DMS114 treated with DMSO at 0.1 percent for 48 hours (cell line): ENCODE results near the gene GLRX3.

Experiments
- DNase-seq: peaks from one replicate; lab custom pipeline; 2025; ENCODE audit not compliant: unreplicated experiment; lab: John Stamatoyannopoulos, UW

Gene GLRX3

DNA sequence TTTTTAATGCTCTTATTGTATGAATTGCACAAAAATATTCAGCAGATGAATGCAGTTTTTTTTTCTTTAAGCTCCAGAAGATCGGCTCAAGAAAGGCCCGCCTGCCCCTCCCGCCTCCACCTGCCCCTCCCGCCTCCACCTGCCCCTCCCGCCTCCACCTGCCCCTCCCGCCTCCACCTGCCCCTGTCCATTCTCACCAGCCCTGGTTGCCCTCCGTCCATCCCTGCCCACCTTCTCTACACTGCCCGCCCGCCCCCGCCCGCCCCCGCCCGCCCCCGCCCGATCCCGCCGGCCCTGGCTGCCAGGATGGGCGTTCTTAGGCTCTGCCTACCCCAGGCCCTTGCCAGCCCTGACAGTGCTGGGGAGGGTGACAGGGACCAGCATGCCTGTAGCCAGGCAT lies 67.4 kb downstream of the GLRX3 start:
- DNase-seq = no peak

DNA sequence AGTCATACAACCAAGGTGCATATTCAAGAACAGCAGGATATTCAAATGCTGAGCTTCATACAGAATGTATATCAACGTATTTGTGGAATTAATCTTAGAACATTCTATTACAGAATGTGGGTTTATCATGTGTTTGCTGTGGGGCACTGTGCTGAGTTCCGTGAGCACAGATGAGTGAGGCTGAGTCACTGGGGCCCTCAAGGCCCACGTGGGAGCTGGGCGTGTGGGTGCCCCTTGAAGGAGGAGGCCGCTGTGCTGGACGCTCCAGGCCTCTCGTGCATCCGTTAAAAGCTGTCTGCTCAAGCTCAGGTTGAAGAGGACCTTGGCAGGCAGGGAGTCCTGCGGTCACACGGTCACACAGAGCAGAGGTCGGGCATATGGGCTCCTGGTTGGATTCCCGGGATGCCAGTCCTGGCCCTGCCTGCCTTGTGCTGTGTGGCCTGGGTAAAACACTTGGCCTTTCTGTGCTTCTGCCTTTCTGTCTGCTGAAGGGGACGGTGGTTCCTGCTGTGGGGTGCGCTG lies 70.1 kb downstream of the GLRX3 start:
- DNase-seq = no peak

DNA sequence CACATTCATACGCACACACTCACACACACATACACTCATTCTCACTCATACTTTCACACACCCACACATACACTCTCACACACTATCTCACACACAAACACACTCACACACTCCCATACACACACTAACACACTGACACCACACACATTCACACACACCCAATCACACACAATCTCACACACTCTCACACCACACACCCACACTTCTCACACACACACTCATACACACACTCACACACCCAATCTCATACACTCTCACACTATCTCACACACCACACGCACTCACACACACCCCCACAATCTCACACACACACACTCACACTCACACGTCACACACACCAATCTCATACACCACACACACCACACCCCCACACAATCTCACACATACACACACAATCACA lies 71.0 kb downstream of the GLRX3 start:
- DNase-seq = no peak

DNA sequence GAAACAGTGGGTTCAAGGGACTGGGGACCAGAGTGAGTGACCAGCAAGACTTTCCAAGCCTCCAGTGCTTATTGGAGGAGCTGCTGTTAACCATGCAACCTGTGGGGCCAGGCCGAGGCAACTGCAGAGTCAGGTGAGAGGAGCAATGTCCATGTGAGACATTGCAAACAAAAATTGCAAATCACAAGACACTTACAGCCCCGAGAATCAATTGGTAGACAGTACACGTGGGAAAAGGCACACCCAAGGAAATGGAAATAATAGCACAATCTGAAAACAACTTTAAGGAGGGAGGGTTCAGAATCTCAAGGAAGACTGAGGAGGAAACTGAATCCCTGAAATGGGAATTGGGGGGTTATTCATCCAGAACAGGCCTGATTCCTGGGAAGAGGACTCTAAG lies 72.6 kb downstream of the GLRX3 start:
- DNase-seq = no peak

DNA sequence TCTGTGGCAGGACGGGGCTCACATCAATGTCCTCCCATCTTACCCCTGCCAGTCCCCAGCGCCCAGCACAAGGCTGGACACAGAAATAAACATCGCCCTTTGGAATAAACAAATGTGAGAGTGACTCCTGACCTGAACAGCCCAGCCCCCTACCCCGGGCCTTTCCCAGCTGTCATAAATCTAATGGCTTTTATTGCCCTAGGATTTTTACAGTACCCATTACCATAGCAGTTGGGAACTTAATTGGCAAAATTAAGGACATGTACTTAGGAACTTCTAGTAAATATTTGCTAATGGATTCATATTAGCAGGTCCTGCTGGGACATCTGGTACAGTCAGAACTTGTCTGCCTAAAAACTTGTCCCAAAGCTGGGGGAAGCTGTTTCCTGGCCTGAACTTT lies 76.6 kb downstream of the GLRX3 start:
- no peak for DNase-seq

DNA sequence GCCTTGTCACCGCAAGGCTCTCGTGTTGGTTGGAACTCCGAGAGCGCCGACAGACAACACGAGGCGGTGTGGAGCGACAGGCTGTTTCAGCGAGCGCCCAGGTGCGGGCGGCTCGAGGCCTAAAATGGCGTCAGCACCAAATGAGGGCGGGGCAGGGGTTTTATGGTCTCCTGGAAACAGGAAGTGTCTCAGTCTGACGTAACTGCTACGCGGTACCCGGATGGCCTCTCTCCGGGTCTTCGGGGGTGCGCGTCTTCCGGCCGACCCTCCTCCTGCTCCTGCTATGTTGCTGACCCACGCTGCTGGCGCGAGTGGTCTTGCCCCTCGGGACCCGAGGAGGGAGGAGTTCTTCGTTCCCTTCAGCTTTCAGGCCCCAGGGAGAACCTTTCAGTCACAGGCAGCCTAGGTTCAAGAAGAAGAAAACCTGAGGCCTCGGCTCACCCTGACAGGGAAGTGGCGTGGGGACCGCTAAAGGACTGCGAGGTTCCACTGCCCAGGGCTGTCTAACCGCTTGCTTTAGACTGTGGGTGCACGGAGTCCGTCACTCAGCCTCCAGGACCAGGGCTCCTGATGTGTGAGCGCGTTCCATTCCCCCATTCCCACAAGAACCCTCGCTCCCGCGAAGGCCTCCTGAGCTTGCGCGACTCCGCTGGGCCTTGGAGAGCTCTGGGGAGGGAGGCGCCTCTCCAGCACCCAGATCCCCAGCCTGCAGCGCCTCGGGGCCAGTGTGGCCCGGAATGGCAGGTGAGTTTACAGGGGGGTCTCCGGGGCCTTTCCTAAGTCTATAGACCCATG lies 77.3 kb downstream of the GLRX3 start:
- no peak for DNase-seq

DNA sequence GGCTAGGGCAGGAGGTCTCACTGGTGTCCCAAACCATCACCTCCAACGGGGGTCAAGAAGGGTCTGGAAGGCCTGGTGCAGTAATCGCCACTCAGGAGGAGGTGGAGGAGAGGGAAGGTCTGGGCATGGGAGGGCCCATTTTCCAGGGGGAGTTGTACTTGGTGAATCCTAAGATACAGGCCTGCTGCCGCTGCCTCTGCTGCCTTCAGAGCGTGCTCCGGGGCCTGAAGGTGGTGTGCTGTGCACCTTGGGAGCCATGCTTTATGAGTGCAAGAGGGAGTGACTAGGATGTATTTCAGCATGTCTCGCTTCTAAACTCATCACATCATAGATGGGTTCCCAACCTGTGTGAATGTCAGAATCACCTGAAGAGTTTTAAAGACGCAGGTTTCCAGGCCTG lies 78.2 kb downstream of the GLRX3 start:
- no peak for DNase-seq

DNA sequence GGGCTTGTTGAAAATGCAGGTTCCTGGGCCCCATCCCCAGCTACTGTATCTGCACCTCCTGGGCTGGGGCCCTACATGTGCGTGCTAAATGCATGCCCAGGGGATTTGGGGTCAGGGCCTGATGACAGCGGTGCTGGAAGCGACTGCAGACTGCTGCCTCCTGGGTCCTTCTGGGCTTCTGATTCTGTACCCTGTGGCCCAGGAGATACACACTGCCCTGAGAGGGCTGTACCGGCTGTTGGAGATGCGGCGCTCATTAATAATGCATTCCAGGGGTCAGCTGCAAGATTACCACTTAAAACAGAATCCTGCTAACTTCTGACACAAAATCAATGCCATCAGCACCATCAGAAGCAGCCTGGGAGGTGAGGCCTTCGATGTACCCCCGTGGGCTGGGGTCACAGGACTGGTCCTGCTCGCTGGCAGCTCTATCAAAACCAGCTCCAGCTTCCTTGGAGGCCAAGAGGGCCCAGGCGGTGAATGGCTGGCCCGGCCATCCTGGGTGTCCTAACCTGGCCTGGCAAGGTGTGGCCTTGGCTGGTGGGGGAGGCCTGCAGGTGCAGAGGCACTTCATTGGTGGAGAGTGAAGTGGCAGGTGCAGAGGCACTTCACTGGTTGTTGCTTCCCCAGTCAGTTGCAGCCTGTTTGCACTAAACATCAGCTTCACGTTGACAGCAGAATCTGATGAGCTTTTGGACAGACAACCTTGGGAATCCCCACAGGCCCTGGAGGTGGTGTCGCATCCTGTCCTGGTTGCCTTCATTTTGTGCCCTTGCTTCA lies 79.2 kb downstream of the GLRX3 start:
- no peak for DNase-seq

DNA sequence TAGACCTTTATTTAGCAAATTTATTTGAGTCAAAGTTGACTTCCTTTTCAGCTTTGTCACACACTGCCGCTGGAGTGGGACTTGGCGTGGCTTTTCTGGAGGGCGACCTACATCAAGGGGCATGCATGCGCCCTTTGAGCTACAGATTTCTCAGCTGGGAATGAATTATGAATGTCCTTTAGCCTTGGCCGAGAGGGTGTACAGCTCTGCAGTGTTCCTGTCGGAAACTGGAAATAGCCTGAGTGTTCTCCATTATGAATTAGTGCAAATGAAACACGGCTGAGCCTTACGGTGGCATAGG lies 79.7 kb downstream of the GLRX3 start:
- DNase-seq = no peak

DNA sequence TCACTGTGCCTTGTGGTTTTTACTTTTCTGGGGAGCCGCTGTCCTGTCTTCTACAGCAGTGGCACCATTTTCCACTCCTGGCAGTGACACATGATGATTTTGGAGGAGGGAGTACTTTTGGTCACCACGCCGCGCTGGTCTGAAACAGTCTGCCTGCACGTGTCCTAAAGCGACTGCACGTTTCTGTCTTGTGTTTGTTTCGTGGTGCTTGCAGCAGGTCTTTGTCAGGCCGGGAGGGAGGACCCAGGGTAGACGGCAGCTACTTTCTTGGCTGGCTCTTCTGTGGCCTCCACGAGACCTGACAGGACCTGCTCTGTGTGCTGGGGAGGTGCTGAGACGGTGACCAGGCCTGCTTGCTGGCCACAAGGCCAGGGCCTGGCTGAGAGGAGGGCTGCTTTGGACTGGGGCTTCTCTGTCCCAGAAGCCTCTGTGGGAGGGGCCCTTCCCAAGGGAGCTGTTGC lies 82.0 kb downstream of the GLRX3 start:
- DNase-seq = no peak

DNA sequence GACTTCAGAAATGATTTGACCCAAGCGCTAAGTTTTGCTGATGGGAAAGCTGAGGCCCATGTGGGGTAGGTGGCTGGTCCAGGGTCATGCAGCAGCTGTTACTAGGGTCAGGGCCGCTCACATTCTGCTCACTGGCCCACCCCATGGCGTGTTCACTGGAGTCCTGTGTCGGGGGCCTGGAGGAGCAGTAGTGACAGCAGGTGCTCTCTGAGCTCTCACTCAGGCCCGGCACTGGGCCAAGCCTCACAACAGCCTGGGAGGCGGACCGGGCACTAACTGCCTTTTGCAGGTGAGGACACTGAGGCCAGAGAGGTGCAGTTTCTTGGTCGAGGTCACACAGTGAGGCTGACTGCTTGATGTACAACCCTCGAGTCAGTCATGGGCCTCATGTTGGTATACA lies 82.7 kb downstream of the GLRX3 start:
- DNase-seq = no peak

DNA sequence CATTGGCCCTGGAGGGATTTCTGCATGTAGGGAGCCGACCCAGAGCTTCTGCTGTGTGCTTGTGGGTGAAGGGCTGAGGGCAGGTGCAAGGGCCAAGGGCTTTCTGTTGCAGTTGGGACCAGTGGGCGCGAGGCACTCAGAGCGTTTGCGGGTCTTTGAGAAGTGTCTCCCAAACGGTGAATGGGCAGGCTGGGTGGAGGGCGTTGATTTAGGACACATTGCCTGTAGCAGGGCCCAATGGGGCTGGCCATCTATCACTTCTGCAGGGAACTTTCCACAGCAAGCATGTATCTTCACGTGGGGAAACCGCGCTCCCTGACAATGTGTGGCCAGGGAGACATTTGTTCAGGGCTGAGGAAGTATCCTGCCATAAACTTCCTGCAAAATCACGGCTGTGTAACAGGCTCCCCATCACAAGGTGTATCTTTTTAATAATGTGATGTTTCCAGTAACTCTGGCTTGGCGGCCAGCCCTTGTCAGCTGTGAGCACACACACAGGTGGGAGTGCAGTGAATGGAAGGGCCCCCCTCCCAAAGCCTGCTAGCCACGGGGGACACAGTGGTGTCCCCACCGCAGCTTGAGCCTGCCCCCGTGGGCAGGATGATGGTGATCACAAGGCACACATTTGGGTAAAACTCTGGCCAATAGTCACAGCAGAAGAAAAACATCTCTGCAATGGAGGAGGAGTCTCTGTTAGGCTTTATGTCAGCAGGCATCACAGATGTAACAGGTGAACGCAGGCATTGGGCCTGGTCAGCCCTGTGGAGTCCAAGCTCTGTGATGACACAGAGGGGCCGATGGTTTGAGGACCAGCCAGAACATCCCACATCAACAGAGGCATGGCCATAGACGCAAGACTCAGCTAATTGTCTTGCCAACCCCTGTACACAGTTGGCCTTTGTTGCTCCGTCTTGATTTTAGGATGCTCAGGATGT lies 84.3 kb downstream of the GLRX3 start:
- no peak for DNase-seq

DNA sequence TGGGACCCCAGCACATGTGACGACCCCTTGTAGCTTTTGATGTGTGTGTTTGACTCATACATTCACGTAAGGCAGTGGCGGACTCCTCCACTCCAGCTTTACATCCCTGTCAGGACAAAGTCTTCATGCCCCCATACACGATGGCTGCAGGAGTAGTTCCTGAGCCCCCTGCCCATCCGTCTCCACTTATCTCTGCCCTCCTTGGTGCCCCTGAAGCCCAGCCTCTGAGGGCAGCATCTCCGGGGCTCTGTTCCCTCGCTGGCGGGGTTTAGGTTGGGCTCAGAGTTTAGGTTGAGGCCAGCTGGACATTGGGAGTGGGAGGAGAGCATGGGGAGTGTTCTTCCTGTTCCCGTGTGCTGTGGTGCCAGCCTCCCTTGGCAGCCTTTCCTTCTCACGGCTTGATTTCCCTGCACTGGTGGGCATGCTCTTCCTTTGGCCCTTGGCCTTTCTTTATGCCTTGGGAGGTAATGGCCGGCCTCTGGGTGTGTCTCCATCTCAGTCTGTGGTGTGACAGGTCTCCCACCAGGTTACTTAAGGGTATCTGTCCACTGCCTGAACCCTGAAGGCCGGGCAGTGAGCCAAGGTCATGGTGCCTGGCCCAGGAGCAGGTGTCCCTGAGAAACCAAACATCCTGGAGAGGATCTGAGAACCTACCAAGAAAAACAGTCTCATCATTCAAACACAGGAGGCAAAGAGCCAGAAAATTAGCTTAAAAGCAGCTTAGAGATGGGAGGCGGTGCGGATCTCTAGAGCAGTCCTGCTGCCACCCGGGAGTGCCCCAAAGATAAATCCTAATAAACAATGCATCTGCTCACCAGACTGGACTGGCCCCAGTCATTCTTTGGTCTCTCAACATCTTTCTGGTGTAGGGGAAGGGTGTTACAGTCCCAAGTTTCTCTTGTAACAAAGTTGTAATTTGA lies 85.5 kb downstream of the GLRX3 start:
- DNase-seq = no peak

DNA sequence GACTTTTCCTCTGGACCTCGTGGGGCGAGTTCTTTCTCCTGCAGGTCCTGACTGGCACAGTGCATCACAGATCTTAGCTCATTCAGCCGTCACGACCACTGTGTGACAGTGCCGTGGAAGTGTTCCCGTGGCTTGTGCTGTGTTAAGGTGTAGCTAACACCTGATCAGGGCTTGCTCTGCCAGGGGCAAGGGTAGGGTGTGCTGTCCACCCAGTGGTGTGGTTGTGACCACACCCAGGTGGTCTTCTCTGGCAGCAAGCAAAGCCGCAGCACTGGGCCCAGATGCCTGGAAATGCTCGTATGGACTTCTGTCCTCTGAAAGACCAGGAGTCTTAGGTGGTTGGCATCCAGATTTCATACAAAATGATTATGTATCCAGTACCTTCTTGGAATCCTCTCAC lies 86.2 kb downstream of the GLRX3 start:
- DNase-seq = no peak

DNA sequence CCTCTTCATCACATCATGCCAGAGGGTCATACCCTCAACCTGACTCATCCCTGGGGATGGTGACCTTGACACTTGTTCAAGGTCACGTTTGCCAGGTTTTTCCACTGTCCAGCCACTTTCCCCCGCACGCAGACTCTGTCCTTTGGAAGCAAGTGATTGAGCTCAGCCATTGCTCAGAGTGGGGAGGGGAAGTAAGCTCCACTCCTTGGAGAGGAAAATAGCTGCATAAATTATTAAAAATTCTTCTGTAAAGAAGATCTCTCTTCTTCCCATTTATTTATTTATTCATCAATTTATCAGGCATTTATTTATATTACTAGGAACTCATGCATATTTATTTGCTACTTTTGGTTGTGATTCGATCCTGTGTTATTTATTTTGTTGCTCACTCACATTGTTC lies 88.0 kb downstream of the GLRX3 start:
- no peak for DNase-seq

DNA sequence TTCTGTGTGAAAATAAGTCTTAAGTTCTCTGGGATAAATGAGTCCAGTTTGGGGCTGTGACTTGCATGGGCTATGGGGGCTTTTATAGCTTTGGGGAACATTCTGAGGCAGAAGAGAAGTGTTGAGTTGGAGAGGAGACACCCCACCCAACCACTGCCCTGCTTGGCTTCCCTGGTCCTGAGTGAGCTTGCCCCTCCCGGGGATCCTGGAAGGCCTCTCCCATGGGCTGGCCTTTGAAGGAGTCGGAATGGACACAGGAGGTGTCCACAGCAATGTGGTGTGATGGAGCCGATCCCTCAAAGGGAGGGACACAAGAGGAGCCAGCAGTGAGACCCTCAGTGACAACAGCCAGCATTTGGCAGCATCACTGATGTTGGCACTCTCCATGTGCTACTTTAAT lies 89.8 kb downstream of the GLRX3 start:
- no peak for DNase-seq

DNA sequence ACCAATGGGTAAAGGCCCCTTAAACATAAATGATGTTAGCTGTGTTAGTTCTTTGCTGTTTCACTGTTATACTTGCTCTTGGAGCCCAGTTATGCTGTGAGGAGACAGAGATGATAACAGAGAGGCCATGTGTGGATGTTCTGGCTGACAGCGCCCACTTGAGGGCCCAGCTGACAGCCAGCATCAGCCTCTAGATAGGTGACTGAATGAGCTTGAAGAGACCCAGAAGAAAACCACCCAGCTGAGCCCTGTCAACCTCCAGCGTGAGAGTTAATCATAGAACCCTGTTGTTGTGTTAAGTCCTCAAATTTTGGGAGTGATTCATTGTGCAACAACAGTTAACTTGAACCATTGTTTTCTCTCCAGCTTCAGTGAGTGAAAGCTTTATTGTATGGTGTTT lies 91.7 kb downstream of the GLRX3 start:
- DNase-seq = no peak
